Bronchial epithelial cell (primary cell): ENCODE results near the gene SCYGR1. TPM values are rescaled to one million over a fixed set of nuclear protein-coding genes. Genes with fewer than 3 reads are reported as not detected.

Experiments
- DNase-seq: peaks from one replicate; pipeline ENCODE4 v3.0.0-alpha.2; 2010; ENCODE audit warnings: low read depth
- FAIRE-seq: peaks from 2 replicates; lab custom pipeline; 2011; peaks lifted over from hg19 to GRCh38; lab: Jason Lieb, UNC
- H3K27me3 ChIP-seq: 2 replicates; pipeline ENCODE4 v1.5.1; 2011; ENCODE audit warnings: low read length; ENCODE audit not compliant: control insufficient read depth, insufficient read depth
- H3K36me3 ChIP-seq: 2 replicates; pipeline ENCODE4 v1.5.1; 2011; ENCODE audit warnings: low read length; ENCODE audit not compliant: control insufficient read depth, insufficient read depth
- H3K4me3 ChIP-seq: 2 replicates; pipeline ENCODE4 v1.5.1; 2011; ENCODE audit warnings: mild to moderate bottlenecking, low read depth, low read length, control low read depth
- CTCF ChIP-seq: IDR thresholded peaks from 2 replicates; pipeline ENCODE4 v1.5.1; 2011; ENCODE audit warnings: mild to moderate bottlenecking, moderate library complexity, low read length, control low read depth, inconsistent platforms; ENCODE audit not compliant: insufficient read depth, severe bottlenecking
- total RNA-seq: library from RNA; depleted of rRNA; stranded (reverse); fragments of >200 nt; gene quantifications from 2 replicates; pipeline ENCODE4 v1.2.1, GENCODE V29; 2014

Gene SCYGR1
- total RNA-seq, 1 donor from 2014 or later, result not detected

- no peaks in the 10 kb centered on the region for H3K36me3 ChIP-seq
- FAIRE-seq (no peak), DNase-seq (peak; percentile 99)
- peak; percentile 72 for TF ChIP-seq CTCF
- H3K27me3 ChIP-seq, result no peaks in the 10 kb centered on the region
- no peak overlapping the region for H3K4me3 ChIP-seq
Observed at GRCh38 chr2:227406177-227407031, 18.7 kb upstream of the SCYGR1 start.

- no peak for TF ChIP-seq CTCF
- FAIRE-seq (no peak), DNase-seq (no peak)
- Histone ChIP-seq H3K4me3 (no peak overlapping the region), H3K36me3 (no peaks in the 10 kb centered on the region), H3K27me3 (no peaks in the 10 kb centered on the region)
Observed at GRCh38 chr2:227404585-227405271, 17.0 kb upstream of the SCYGR1 start.

GRCh38 chr2:227402959-227403358, 15.2 kb upstream of the SCYGR1 start:
- DNase-seq (peak; percentile 83), FAIRE-seq (no peak)
- H3K36me3 ChIP-seq, result no peaks in the 10 kb centered on the region
- no peak overlapping the region for H3K4me3 ChIP-seq
- TF ChIP-seq CTCF, result no peak
- H3K27me3 ChIP-seq, result no peaks in the 10 kb centered on the region

GRCh38 chr2:227402321-227402720, 14.6 kb upstream of the SCYGR1 start:
- Histone ChIP-seq H3K36me3 (no peaks in the 10 kb centered on the region), H3K4me3 (no peak overlapping the region), H3K27me3 (no peaks in the 10 kb centered on the region)
- DNase-seq (no peak), FAIRE-seq (no peak)
- TF ChIP-seq CTCF, result no peak

GRCh38 chr2:227401550-227401949, 13.8 kb upstream of the SCYGR1 start:
- no peak overlapping the region for H3K4me3 ChIP-seq
- H3K27me3 ChIP-seq, result no peaks in the 10 kb centered on the region
- H3K36me3 ChIP-seq, result no peaks in the 10 kb centered on the region
- no peak for FAIRE-seq
- TF ChIP-seq CTCF, result no peak
- DNase-seq, result no peak
